HG03095 (cell line): Measurements from ENCODE around the gene NACA.
"Not testable (repeated sequence)": the region's sequence is repeated elsewhere in the genome, so short reads cannot be mapped to it uniquely, and the experiment has no call there.

Source experiments
- ATAC-seq: cut with Tn5 transposase; IDR thresholded peaks from one replicate; pipeline ENCODE4 v1.9.1; 2021; ENCODE audit warnings: moderate library complexity; ENCODE audit not compliant: unreplicated experiment

The NACA gene

GRCh38 chr12:56724972-56725722 is at the start of gene NACA:
Gene NACA (minus strand): TSS chr12:56725299. CDS start chr12:56724521, 778 bp downstream.
- peak; percentile 91 for ATAC-seq

- no peak for ATAC-seq
These were observed 48.0 kb upstream of the NACA start for GRCh38 chr12:56773113-56773512.

GRCh38 chr12:56772625-56773024 is 47.5 kb upstream of the NACA start:
- ATAC-seq, result no peak

- ATAC-seq, result no peak
These were observed 44.8 kb upstream of the NACA start for GRCh38 chr12:56769868-56770267.

- no peak for ATAC-seq
These were observed 43.3 kb upstream of the NACA start for GRCh38 chr12:56768424-56768823.

GRCh38 chr12:56766535-56766934 is 41.4 kb upstream of the NACA start:
- peak; percentile 99 for ATAC-seq

GRCh38 chr12:56763753-56764657 is 38.9 kb upstream of the NACA start:
- ATAC-seq, result no peak

GRCh38 chr12:56761812-56762211 is 36.7 kb upstream of the NACA start:
- ATAC-seq, result no peak

- no peak for ATAC-seq
These were observed 35.4 kb upstream of the NACA start for GRCh38 chr12:56760460-56760859.

- ATAC-seq, result no peak
These were observed 34.3 kb upstream of the NACA start for GRCh38 chr12:56759263-56759908.

GRCh38 chr12:56758728-56759262 is 33.7 kb upstream of the NACA start:
- ATAC-seq, result no peak

- ATAC-seq, result not testable (repeated sequence)
These were observed 32.9 kb upstream of the NACA start for GRCh38 chr12:56757971-56758370.

GRCh38 chr12:56753566-56753965 is 28.5 kb upstream of the NACA start:
- ATAC-seq, result no peak

GRCh38 chr12:56751712-56752598 is 26.9 kb upstream of the NACA start, which contains the start of gene PRIM1:
Gene PRIM1 (minus strand): TSS chr12:56752323. CDS start chr12:56752298, 25 bp downstream.
- ATAC-seq, result peak; percentile 77

- not testable (repeated sequence) for ATAC-seq
These were observed 25.5 kb upstream of the NACA start for GRCh38 chr12:56750596-56750995.

GRCh38 chr12:56749853-56750252 is 24.8 kb upstream of the NACA start:
- ATAC-seq, result no peak

GRCh38 chr12:56749359-56749758 is 24.3 kb upstream of the NACA start:
- no peak for ATAC-seq

GRCh38 chr12:56728139-56728861 is 3.2 kb upstream of the NACA start:
- no peak for ATAC-seq

GRCh38 chr12:56726196-56726675 is 1.1 kb upstream of the NACA start:
- ATAC-seq, result not testable (repeated sequence)
